Muscle of leg (tissue), 11 donors: ENCODE results near the gene ACTRT3. TPM values are rescaled to one million over a fixed set of nuclear protein-coding genes. Genes with fewer than 3 reads are reported as not detected.
"Not testable (repeated sequence)": the region's sequence is repeated elsewhere in the genome, so short reads cannot be mapped to it uniquely, and the experiment has no call there.

ENCODE experiments used
- DNase-seq: peaks from one replicate; pipeline ENCODE4 v3.0.0; 2013
- H3K27ac ChIP-seq: one replicate; pipeline ENCODE4 v1.5.1; 2013; ENCODE audit warnings: mild to moderate bottlenecking, low read length, control low read depth
- H3K27me3 ChIP-seq: one replicate; pipeline ENCODE4 v1.6.1; 2013; ENCODE audit warnings: low read length; ENCODE audit not compliant: control insufficient read depth, insufficient read depth
- H3K36me3 ChIP-seq: one replicate; pipeline ENCODE4 v1.6.1; 2013; ENCODE audit warnings: low read length; ENCODE audit not compliant: control insufficient read depth, insufficient read depth
- H3K4me1 ChIP-seq: one replicate; pipeline ENCODE4 v1.6.1; 2013; ENCODE audit warnings: low read length; ENCODE audit not compliant: control insufficient read depth, insufficient read depth
- H3K4me3 ChIP-seq: one replicate; pipeline ENCODE4 v1.5.1; 2013; ENCODE audit warnings: low read length, control low read depth
- H3K9me3 ChIP-seq: replicated peaks from 2 replicates; pipeline ENCODE4 v1.6.1; 2013; ENCODE audit warnings: low read depth, low read length; ENCODE audit not compliant: control insufficient read depth
- WGBS: methylation state at CpG from one replicate; pipeline ENCODE4 v1.1.5; 2013; ENCODE audit warnings: missing lambda C conversion rate; ENCODE audit not compliant: insufficient coverage; 5-methylcytosine and 5-hydroxymethylcytosine counted together
- polyA plus RNA-seq, 8 donors: library from polyadenylated mRNA; unstranded; fragments of 120-200 nt; gene quantifications; one replicate each; pipeline versions ENCODE4 v1.2.1 to v1.2.3, GENCODE V29; 2013; ENCODE audit warnings: inconsistent platforms in 1 of 8, low replicate concordance in 1 of 8; ENCODE audit not compliant: insufficient read length in 8 of 8, insufficient read depth in 1 of 8
- total RNA-seq: library from RNA; stranded (reverse); fragments of 120-200 nt; gene quantifications from one replicate; pipeline ENCODE4 v1.2.4, GENCODE V29; 2013

ACTRT3 gene
- total and polyA plus RNA-seq, 9 donors, result 2.0 to 4.1 (median 3.2) TPM

DNA sequence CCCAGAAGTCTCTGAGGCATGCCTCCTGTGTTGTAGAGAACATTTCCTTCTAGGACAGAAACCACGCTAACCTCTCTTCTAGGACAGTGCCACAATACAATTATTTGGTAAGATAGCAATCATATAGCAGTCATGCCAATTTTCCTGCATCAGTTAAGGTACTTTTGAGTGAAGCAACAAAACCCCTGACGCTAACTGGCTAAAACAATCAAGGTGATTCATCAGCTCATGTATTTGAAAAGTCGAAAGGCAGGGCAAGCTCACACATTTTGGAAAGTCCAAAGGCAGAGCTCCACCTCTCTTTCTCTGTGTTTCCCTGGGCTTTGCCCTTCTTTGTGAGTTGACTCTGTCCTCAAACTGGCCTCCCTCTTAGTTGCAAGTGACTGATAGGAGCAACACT is 14.7 kb downstream of the ACTRT3 start:
- H3K4me1 ChIP-seq, result no peaks in the 10 kb centered on the region
- no peaks in the 10 kb centered on the region for H3K27me3 ChIP-seq
- H3K36me3 ChIP-seq, result no peaks in the 10 kb centered on the region
- no peak overlapping the region for H3K27ac ChIP-seq
- DNase-seq, result no peak
- WGBS, result 96% methylated on average over 2 of the region's 3 CpGs
- H3K9me3 ChIP-seq, result no peaks in the 10 kb centered on the region
- no peak overlapping the region for H3K4me3 ChIP-seq

DNA sequence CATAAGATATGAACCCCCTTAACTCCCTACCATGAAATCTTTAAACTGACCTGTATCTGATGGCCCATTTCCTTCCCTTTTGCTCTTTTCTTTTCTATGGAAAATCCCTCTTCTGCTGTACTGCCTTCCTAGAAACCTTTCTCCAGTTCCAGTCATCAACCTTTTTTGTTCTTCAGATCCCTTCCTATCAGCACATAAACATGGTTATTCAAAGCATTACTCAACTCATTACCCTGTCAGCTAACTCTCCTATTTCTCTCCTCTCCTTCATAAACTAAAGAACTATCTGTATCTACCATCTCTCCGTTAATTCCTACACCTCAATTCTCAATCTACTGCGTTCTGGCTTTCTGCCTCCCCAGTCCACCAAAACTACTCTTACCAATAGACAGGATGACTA is 17.5 kb downstream of the ACTRT3 start:
- no peaks in the 10 kb centered on the region for H3K9me3 ChIP-seq
- no peak overlapping the region for H3K4me3 ChIP-seq
- H3K27ac ChIP-seq, result no peak overlapping the region
- no peak for DNase-seq
- no peaks in the 10 kb centered on the region for H3K27me3 ChIP-seq
- H3K36me3 ChIP-seq, result no peaks in the 10 kb centered on the region
- 80% methylated on average over 1 of the region's 2 CpGs for WGBS
- H3K4me1 ChIP-seq, result no peaks in the 10 kb centered on the region

DNA sequence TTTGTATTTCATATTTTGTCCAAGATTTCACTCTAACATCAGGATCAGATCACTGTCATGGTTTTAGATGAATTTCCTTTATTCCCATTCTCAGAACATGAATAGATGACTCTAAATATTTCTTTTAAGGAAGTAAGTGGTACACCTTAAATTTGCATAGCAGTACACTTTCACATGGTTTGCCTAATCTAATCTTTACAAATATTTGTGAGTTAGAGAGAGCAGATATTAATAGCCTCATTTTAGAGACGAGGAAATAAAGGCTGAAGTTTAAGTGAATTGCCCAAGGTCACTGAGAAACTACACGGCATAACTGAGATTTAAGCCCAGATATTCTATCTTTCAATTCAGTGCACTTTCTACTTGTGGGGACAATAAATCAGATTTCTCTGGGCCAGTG is 18.7 kb downstream of the ACTRT3 start:
- Histone ChIP-seq H3K27ac (no peak overlapping the region), H3K4me1 (no peaks in the 10 kb centered on the region), H3K36me3 (no peaks in the 10 kb centered on the region), H3K27me3 (no peaks in the 10 kb centered on the region), H3K9me3 (no peaks in the 10 kb centered on the region), H3K4me3 (no peak overlapping the region)
- WGBS, result no CpG with 5 or more reads among the region's 2 CpGs
- no peak for DNase-seq

DNA sequence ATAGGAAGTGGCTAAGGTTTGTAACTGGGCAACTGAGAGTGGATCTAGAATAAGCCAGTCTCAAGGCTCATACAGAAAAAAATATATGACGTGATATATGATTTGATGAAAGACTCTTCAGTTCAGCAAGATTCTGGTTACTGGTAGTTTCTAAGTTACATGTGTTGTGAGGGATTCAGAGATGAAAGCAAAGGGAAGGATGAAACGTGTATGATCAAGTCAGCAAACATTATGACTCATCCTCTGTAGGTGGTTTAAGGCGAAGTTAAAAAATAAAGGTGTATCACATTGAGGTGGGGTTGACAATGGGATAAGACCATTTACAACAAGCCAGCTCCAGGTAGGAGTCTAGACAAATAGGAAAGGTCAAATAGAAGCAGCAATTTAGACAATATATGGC is 20.7 kb downstream of the ACTRT3 start:
- WGBS, result 100% methylated on average over 1 of the region's 3 CpGs
- H3K9me3 ChIP-seq, result no peaks in the 10 kb centered on the region
- no peak overlapping the region for H3K27ac ChIP-seq
- no peaks in the 10 kb centered on the region for H3K27me3 ChIP-seq
- DNase-seq, result no peak
- H3K4me1 ChIP-seq, result no peaks in the 10 kb centered on the region
- H3K36me3 ChIP-seq, result no peaks in the 10 kb centered on the region
- H3K4me3 ChIP-seq, result no peak overlapping the region

DNA sequence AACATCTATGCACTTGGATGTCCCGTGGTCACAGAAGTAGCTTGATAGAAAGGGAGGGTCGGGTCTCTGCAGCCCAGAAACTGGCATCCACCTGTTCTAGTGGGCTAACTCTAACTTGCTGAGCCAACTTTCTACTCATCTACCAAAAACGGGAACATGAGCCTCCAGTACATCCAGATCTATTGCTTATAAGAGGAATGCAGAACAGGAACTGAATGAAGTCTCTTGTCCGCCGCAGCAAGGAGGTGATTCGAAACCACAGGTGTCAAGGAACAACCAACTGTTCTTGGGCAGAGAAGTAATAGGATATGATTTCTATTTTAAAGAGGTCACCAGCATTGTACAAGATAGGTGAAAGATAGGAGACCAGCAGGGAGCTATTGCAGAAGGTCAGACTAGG is 22.4 kb downstream of the ACTRT3 start:
- Histone ChIP-seq H3K27me3 (no peaks in the 10 kb centered on the region), H3K4me3 (no peak overlapping the region), H3K4me1 (no peaks in the 10 kb centered on the region), H3K36me3 (no peaks in the 10 kb centered on the region), H3K27ac (no peak overlapping the region), H3K9me3 (no peaks in the 10 kb centered on the region)
- WGBS, result 62% methylated on average over 3 of the region's 6 CpGs
- DNase-seq, result no peak

DNA sequence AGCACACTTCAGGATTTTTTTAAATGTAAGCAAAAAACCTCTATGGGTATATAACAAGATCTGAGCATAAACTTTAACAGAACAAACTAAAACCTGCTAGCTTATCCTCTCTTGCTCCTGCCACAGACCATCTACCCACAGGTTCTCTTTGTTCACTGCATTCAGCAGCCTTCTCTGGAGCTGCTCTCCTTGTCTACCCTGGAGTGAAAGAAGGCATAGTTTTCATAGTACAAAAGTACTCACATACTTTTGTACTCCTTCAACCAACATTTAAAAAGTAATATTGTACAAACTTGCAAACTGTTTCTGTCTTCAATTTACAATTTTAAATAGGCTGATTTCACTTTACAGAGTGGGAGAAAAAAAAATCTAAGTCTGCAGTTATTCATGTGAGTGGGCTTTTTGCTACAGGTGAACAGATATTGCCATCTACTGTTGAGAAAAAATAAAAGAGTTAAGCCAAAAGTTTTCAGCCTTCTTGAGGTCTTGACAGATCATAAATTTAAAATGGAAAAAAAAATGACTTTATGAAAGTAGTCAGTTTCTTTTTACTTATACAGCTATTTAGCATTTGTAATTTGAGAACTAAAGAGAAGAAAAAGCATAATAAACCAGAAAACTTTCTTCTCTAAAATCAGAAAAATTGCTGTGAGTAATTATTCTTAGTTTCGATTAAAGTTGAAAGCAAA is 24.9 kb downstream of the ACTRT3 start:
- Histone ChIP-seq H3K27me3 (no peaks in the 10 kb centered on the region), H3K4me1 (no peaks in the 10 kb centered on the region), H3K36me3 (no peaks in the 10 kb centered on the region), H3K4me3 (no peak overlapping the region), H3K9me3 (no peaks in the 10 kb centered on the region), H3K27ac (no peak overlapping the region)
- no CpG with 5 or more reads among the region's 1 CpG for WGBS
- DNase-seq, result peak; percentile 25

DNA sequence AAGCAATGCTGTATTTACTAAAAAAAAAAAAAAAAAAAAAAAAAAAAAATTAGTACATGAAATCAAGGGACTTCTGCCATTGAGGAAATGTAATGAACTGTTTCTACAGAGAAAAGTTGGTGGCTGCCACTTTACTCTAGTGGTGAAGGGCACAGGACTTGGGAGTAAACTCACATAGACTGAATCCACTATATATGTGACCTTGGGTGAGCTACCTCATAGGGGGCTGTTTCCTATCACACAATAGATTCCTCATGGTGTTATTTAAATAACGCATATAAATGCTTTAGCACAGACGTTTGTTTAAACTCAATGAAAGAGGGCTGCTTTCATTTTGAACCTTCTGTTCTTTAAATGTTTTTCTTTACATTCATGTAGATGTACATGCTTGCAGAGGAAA is 30.3 kb downstream of the ACTRT3 start:
- H3K27me3 ChIP-seq, result no peaks in the 10 kb centered on the region

DNA sequence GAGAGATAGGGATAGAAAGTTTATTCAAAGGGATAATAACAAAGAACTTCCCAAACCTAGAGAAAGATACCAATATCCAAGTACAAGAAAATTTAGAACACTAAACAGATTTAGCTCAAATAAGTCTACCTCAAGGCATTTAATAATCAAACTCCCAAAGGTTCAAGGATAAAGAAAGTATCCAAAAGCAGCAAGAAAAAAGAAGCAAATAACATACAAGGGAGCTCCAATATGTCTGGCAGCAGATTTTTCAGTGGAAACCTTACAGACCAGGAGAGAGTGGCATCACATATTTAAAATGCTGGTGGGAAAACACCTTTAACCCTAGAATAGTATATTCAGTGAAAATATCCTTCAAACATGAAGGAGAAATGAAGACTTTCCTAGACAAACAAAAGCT is 37.5 kb downstream of the ACTRT3 start:
- H3K9me3 ChIP-seq, H3K36me3 ChIP-seq, H3K4me3 ChIP-seq, H3K27ac ChIP-seq, H3K4me1 ChIP-seq, DNase-seq, H3K27me3 ChIP-seq: not testable (repeated sequence)

More for the DNA sequence above, 30.3 kb downstream of the ACTRT3 start:
- Histone ChIP-seq H3K36me3 (no peaks in the 10 kb centered on the region), H3K9me3 (peaks cover 3% of the 10 kb centered on the region), H3K27ac (no peak overlapping the region), H3K4me3 (no peak overlapping the region), H3K4me1 (no peaks in the 10 kb centered on the region)
- no CpG with 5 or more reads among the region's 2 CpGs for WGBS
- no peak for DNase-seq

DNA sequence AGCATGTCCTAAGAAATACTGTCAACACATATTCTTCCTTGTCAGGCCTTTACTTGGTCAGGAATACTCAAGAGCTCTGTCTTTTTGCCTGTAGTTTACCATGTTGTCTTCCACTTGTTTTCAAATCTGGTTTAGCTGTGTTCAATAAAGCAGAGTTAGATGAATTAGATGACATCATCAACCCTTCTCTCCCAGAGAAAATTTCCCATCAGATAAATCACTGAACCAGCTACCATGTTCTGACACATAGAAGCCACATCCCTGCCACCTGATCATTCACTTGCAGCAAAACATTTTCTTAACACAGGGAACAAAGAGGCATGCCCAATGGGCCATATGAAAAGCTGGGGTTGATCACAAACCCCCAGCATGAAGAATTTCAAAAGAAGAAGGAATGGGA is 46.6 kb downstream of the ACTRT3 start:
- DNase-seq, result no peak
- Histone ChIP-seq H3K4me1 (no peaks in the 10 kb centered on the region), H3K27me3 (no peaks in the 10 kb centered on the region), H3K9me3 (no peaks in the 10 kb centered on the region), H3K27ac (no peak overlapping the region), H3K4me3 (no peak overlapping the region), H3K36me3 (no peaks in the 10 kb centered on the region)

DNA sequence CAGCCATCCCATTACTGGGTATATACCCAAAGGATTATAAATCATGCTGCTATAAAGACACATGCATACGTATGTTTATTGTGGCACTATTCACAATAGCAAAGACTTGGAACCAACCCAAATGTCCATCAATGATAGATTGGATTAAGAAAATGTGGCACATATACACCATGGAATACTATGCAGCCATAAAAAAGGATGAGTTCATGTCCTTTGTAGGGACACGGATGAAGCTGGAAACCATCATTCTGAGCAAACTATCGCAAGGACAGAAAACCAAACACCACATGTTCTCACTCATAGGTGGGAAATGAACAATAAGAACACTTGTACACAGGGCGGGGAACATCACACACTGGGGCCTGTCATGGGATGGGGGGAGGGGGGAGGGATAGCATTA is 50.9 kb downstream of the ACTRT3 start:
- DNase-seq, H3K4me3 ChIP-seq, H3K9me3 ChIP-seq, H3K4me1 ChIP-seq, H3K27me3 ChIP-seq, H3K36me3 ChIP-seq, H3K27ac ChIP-seq: not testable (repeated sequence)
- no CpG with 5 or more reads among the region's 4 CpGs for WGBS
